Heart right ventricle (tissue), 16 donors: ENCODE results near the gene ITPR3. TPM values are rescaled to one million over a fixed set of nuclear protein-coding genes. Genes with fewer than 3 reads are reported as not detected.

Experiments used
- ATAC-seq, 8 donors: fragments of 200-7000 bp; cut with Tn5 transposase; one replicate each; pipeline ENCODE4 v1.9.1; 2020; ENCODE audit warnings: mild to moderate bottlenecking in 8 of 8, moderate library complexity in 8 of 8, moderate number of reproducible peaks in 1 of 8
- DNase-seq, 2 donors: peaks; one replicate each; pipeline ENCODE4 v3.0.0-alpha.2; 2020
- H3K27ac ChIP-seq, 10 donors: fragments of 200-600 bp; sonication (generic) in 2 of 10; one replicate each; pipeline versions ENCODE4 v1.5.0 to v1.8.0; 2020 to 2022; ENCODE audit warnings: mild to moderate bottlenecking in 3 of 10
- H3K27me3 ChIP-seq, 7 donors: fragments of 200-600 bp; one replicate each; pipeline ENCODE4 v1.8.0; 2021 to 2022; ENCODE audit warnings: mild to moderate bottlenecking in 2 of 7
- H3K36me3 ChIP-seq, 9 donors: fragments of 200-600 bp; sonication (generic) in 1 of 9; one replicate each; pipeline versions ENCODE4 v1.5.0 to v1.8.0; 2020 to 2022; ENCODE audit warnings: mild to moderate bottlenecking in 2 of 9
- H3K4me1 ChIP-seq, 9 donors: fragments of 200-600 bp; sonication (generic) in 1 of 9; one replicate each; pipeline versions ENCODE4 v1.5.0 to v1.8.0; 2020 to 2022; ENCODE audit warnings: mild to moderate bottlenecking in 4 of 9
- H3K4me3 ChIP-seq, 10 donors: fragments of 200-600 bp; sonication (generic) in 2 of 10; one replicate each; pipeline versions ENCODE4 v1.5.0 to v1.8.0; 2020 to 2022; ENCODE audit warnings: mild to moderate bottlenecking in 7 of 10, moderate library complexity in 2 of 10
- H3K9me3 ChIP-seq, 11 donors: fragments of 200-600 bp in 10 of 11; sonication (generic) in 2 of 11; one replicate each; pipeline versions ENCODE4 v1.5.0 to v1.8.0; 2013 to 2022; ENCODE audit warnings: mild to moderate bottlenecking in 2 of 11, control low read depth in 1 of 11, moderate library complexity in 1 of 11
- CTCF ChIP-seq, 9 donors: fragments of 200-600 bp; sonication (generic) in 2 of 9; IDR thresholded peaks; one replicate each; pipeline versions ENCODE4 v1.5.0 to v1.8.0; 2021 to 2022; ENCODE audit warnings: antibody characterized with exemption in 9 of 9, mild to moderate bottlenecking in 5 of 9, moderate library complexity in 1 of 9
- WGBS, 2 donors: extraction: QIAGEN DNeasy Blood & Tissue Kit; methylation state at CpG; one replicate each; pipeline ENCODE4 v1.1.7; 2013; ENCODE audit warnings: inconsistent platforms in 1 of 2; 5-methylcytosine and 5-hydroxymethylcytosine counted together
- intact Hi-C, 10 donors: fragments of 100-400 bp; cut with DNase I; formaldehyde crosslinking; loops; one replicate each; pipeline versions ENCODE4 v1.11.1 to v1.14.2; 2022
- polyA plus RNA-seq, 2 donors: library from polyadenylated mRNA; stranded (reverse); fragments of 200-250 nt; gene quantifications; one replicate each; pipeline ENCODE4 v1.2.3, GENCODE V29; 2013
- total RNA-seq, 10 donors: library from RNA; stranded (reverse); fragmentation: NEBNext Ultra II Directional in 3 of 10; extraction: Animal tissue kit (Norgen Biotek cat#: 25700) in 3 of 10; gene quantifications; one replicate each; pipeline versions ENCODE4 v1.2.1 to v1.2.4, GENCODE V29; 2021 to 2023
- donor health status: Arrhythmogenic right ventricular cardiomyopathy.
- donor health status: ischemic (EF 13 %, LVEDD 7.1; RV severe dilation, severe dysfunction).
- donor health status: healthy with polysubstance abuse.
- donor health status: DM: no; HTN: yes; CAD: no.
- donor health status: DM: no; HTN: no; CAD: no.
- donor health status: ischemic (EF 25% LVEDD 6.9; RV normal size, moderate dysfunction).
- donor health status: ischemic (EF 25% LVEDD 5.7; RV mildly dilated, moderate dysfunction).
- donor health status: healthy.
- donor health status: DM: yes; HTN: yes; CAD: no.
- donor health status: Ischemic cardiomyopathy.
- donor health status: ischemic (EF 35%, LVEDD 5.7; RV mildly dilated, moderate dysfunction).
- donor health status: nonischemic (EF 11% LVEDD 7.7; RV severe dilation, severe dysfunction).
- donor health status: DM: yes; HTN: yes; CAD: no.
- donor health status: PGD.
- donor health status: ischemic (EF 29% LVEDD 5.4; RV normal size, mild dysfunction).
- donor health status: nonischemic (EF 23%, LVEDD 6.1; RV moderate dilation, normal function).

The ITPR3 gene
- total and polyA plus RNA-seq, 12 donors: 3.2 to 16.7 (median 6.0) TPM

GRCh38 chr6:33717934-33718455 lies 96.9 kb downstream of the ITPR3 start:
- Histone ChIP-seq H3K4me1 (peaks cover 0 to 32% (median 19%) of the 10 kb centered on the region in 9 donors), H3K36me3 (peaks cover 0 to 4% (median 0%) of the 10 kb centered on the region in 9 donors), H3K9me3 (no peaks in the 10 kb centered on the region), H3K4me3 (no peak overlapping the region), H3K27ac (peak overlapping the region in 7 of 10 donors; percentile 5 to 60 (median 39)), H3K27me3 (peaks cover 0 to 4% (median 0%) of the 10 kb centered on the region in 7 donors)
- ATAC-seq: peak in 2 of 8 donors; percentile 44 to 55
- DNase-seq: no peak
- no peak for TF ChIP-seq CTCF (IDR thresholded peaks at IDR 0.05)
- 42 to 44% methylated on average over 6 of the region's 6 CpGs for WGBS, 2 donors
- intact Hi-C loops: loop anchor here in 1 of 10 donors (5.0 kb wide), 1 partner anchor 44 kb away; no protein-coding TSS in a partner anchor

- no peaks in the 10 kb centered on the region for H3K9me3 ChIP-seq
- H3K27ac ChIP-seq: peak overlapping the region in 3 of 10 donors; percentile 10 to 60 (median 47)
- WGBS, 2 donors: 98 to 100% methylated on average over 2 of the region's 2 CpGs
- H3K36me3 ChIP-seq: peaks cover 0 to 4% (median 0%) of the 10 kb centered on the region in 9 donors
- peaks cover 0 to 6% (median 0%) of the 10 kb centered on the region in 7 donors for H3K27me3 ChIP-seq
- TF ChIP-seq CTCF (IDR thresholded peaks at IDR 0.05): no peak
- no peak overlapping the region for H3K4me3 ChIP-seq
- peaks cover 0 to 39% (median 19%) of the 10 kb centered on the region in 9 donors for H3K4me1 ChIP-seq
- DNase-seq (no peak), ATAC-seq (no peak)
- intact Hi-C loops: loop anchor here in 1 of 10 donors (5.0 kb wide), 1 partner anchor 44 kb away; no protein-coding TSS in a partner anchor
These were observed 97.6 kb downstream of the ITPR3 start for GRCh38 chr6:33718713-33719112.

- peaks cover 0 to 4% (median 0%) of the 10 kb centered on the region in 9 donors for H3K36me3 ChIP-seq
These were observed 98.3 kb downstream of the ITPR3 start for GRCh38 chr6:33719326-33719987.

More at GRCh38 chr6:33719326-33719987, 98.3 kb downstream of the ITPR3 start:
- Histone ChIP-seq H3K27ac (no peak overlapping the region), H3K9me3 (no peaks in the 10 kb centered on the region), H3K4me1 (peaks cover 0 to 41% (median 19%) of the 10 kb centered on the region in 9 donors), H3K4me3 (no peak overlapping the region), H3K27me3 (peaks cover 0 to 6% (median 0%) of the 10 kb centered on the region in 7 donors)
- ATAC-seq (no peak), DNase-seq (no peak)
- intact Hi-C loops: loop anchor here in 1 of 10 donors (5.0 kb wide), 1 partner anchor 43 kb away; no protein-coding TSS in a partner anchor
- WGBS, 2 donors: 75 to 77% methylated on average over 11 of the region's 11 CpGs
- TF ChIP-seq CTCF (IDR thresholded peaks at IDR 0.05): no peak
